Measurements from ENCODE around the gene CSTPP1.
"Not testable (repeated sequence)": the region's sequence is repeated elsewhere in the genome, so short reads cannot be mapped to it uniquely, and the experiment has no call there.

- TF ChIP-seq CTCF (conservative IDR thresholded peaks at IDR 0.05; ENCODE audit: low read depth, low read length); MXI1 (IDR thresholded peaks at IDR 0.05; ENCODE audit: borderline replicate concordance, low read depth, low read length); FOS (IDR thresholded peaks at IDR 0.05; ENCODE audit: low read depth, low read length); POLR2A (IDR thresholded peaks at IDR 0.05; ENCODE audit: low read depth, low read length): not testable (repeated sequence)
- TF ChIP-seq, protein P1, sequence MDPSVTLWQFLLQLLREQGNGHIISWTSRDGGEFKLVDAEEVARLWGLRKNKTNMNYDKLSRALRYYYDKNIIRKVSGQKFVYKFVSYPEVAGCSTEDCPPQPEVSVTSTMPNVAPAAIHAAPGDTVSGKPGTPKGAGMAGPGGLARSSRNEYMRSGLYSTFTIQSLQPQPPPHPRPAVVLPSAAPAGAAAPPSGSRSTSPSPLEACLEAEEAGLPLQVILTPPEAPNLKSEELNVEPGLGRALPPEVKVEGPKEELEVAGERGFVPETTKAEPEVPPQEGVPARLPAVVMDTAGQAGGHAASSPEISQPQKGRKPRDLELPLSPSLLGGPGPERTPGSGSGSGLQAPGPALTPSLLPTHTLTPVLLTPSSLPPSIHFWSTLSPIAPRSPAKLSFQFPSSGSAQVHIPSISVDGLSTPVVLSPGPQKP (IDR thresholded peaks at IDR 0.05; ENCODE audit: borderline replicate concordance, low read depth, low read length), result not testable (repeated sequence)
Observed at GRCh38 chr11:47118958-47119688, 182.6 kb downstream of the CSTPP1 start.
